Activated CD8-positive, alpha-beta memory T cell treated with anti-CD3 and anti-CD28 coated beads, Interleukin-2, amount 10 ng/mL, durations not matched to agents 7 days and 5 days (primary cell): ENCODE results near the gene NCCRP1. TPM values are rescaled to one million over a fixed set of nuclear protein-coding genes. Genes with fewer than 3 reads are reported as not detected.
A peak's percentile ranks its signal among the peaks of the same experiment; 100 is the strongest.
"Not testable (repeated sequence)": the region's sequence is repeated elsewhere in the genome, so short reads cannot be mapped to it uniquely, and the experiment has no call there.

Experiments used
- ATAC-seq: fragments of 150-1000 bp; cut with Tn5 transposase; one replicate; pipeline ENCODE4 v1.10.0; 2021; ENCODE audit warnings: moderate library complexity
- CTCF ChIA-PET: fragments of 350-600 bp; sonication (Branson Sonifier 250); formaldehyde crosslinking; loops from one replicate; lab custom pipeline; 2021; ENCODE audit warnings: antibody characterized with exemption; lab: Charles Lee
- DNase-seq: peaks from one replicate; pipeline ENCODE4 v3.0.0-alpha.2; 2020
- H3K27ac Mint-ChIP-seq: one replicate; pipeline ENCODE4 v1.8.0; 2021; ENCODE audit warnings: mild to moderate bottlenecking, mixed read lengths
- H3K27me3 Mint-ChIP-seq: one replicate; pipeline ENCODE4 v1.8.0; 2021; ENCODE audit warnings: mixed read lengths
- H3K36me3 Mint-ChIP-seq: one replicate; pipeline ENCODE4 v1.8.0; 2021; ENCODE audit warnings: mild to moderate bottlenecking, mixed read lengths
- H3K4me1 Mint-ChIP-seq: one replicate; pipeline ENCODE4 v1.8.0; 2021; ENCODE audit warnings: mixed read lengths
- H3K4me3 Mint-ChIP-seq: one replicate; pipeline ENCODE4 v1.8.0; 2021; ENCODE audit warnings: mild to moderate bottlenecking, moderate library complexity, mixed read lengths
- H3K9me3 Mint-ChIP-seq: one replicate; pipeline ENCODE4 v1.8.0; 2022; ENCODE audit warnings: low read depth, mixed read lengths
- total RNA-seq, 2 experiments: library from RNA; stranded (reverse); gene quantifications; one replicate each; pipeline ENCODE4 v1.2.3, GENCODE V29; 2021

Gene NCCRP1
- total RNA-seq, 2 experiments from 2014 or later, result not detected

GRCh38 chr19:39212375-39212742 is 15.6 kb downstream of the NCCRP1 start:
- Mint-ChIP-seq H3K36me3 (no peaks in the 10 kb centered on the region), H3K9me3 (no peaks in the 10 kb centered on the region), H3K4me1 (no peaks in the 10 kb centered on the region), H3K27ac (no peak overlapping the region), H3K27me3 (peaks cover 7% of the 10 kb centered on the region), H3K4me3 (no peak overlapping the region)
- CTCF ChIA-PET, result interaction anchor here (0.7 to 4.8 kb wide), 7 partner anchors 19 to 294 kb away, joined by 3 to 40 read pairs (median 3); no protein-coding TSS in a partner anchor
- DNase-seq, result peak; percentile 75
- peak; percentile 92 for ATAC-seq

DNA sequence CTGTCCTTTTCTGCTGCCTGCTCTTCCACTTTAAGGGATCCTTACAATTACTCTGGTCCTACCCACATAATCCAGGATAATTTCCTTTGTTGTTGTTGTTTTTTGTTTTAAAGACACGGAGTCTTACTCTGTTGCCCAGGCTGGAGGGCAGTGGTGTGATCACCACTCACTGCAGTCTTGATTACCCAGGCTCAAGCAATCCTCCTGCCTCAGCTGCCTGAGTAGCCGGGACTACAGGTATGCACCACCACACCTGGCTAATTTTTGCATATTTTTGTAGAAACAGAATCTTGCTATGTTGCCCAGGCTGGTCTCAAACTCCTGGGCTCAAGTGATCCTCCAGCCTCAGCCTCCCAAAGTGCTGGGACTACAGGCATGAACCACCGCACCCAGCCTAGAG is 18.6 kb downstream of the NCCRP1 start:
- ATAC-seq, result not testable (repeated sequence)

DNA sequence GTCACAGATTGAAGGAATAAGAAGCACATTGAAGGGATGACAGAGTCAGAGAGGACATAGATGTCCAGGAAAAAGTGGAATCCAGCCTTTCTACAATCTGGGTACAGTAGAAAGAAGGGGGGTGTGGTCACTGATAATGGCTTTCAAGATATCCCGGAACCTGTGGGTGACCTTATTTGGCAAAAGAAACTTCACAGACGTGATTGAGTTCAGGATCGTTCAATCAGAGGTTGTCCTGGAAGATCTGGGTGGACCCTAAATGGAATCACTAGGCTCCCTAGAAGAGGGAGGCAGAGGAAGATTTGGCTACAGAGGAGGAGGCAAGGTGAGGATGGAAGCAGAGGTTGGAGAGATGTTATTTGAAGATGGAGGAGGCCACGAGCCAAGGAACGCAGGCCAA is 20.3 kb downstream of the NCCRP1 start:
- H3K27me3 Mint-ChIP-seq, result peaks cover 19% of the 10 kb centered on the region
- no peak overlapping the region for H3K4me3 Mint-ChIP-seq

More for the DNA sequence above, 18.6 kb downstream of the NCCRP1 start:
- CTCF ChIA-PET, result interaction anchor here (4.8 kb wide), 1 partner anchor 112 kb away, joined by 40 read pairs; no protein-coding TSS in a partner anchor
- not testable (repeated sequence) for DNase-seq, H3K36me3 Mint-ChIP-seq, H3K27ac Mint-ChIP-seq, H3K9me3 Mint-ChIP-seq, H3K4me1 Mint-ChIP-seq, H3K4me3 Mint-ChIP-seq
- peaks cover 15% of the 10 kb centered on the region for H3K27me3 Mint-ChIP-seq

DNA sequence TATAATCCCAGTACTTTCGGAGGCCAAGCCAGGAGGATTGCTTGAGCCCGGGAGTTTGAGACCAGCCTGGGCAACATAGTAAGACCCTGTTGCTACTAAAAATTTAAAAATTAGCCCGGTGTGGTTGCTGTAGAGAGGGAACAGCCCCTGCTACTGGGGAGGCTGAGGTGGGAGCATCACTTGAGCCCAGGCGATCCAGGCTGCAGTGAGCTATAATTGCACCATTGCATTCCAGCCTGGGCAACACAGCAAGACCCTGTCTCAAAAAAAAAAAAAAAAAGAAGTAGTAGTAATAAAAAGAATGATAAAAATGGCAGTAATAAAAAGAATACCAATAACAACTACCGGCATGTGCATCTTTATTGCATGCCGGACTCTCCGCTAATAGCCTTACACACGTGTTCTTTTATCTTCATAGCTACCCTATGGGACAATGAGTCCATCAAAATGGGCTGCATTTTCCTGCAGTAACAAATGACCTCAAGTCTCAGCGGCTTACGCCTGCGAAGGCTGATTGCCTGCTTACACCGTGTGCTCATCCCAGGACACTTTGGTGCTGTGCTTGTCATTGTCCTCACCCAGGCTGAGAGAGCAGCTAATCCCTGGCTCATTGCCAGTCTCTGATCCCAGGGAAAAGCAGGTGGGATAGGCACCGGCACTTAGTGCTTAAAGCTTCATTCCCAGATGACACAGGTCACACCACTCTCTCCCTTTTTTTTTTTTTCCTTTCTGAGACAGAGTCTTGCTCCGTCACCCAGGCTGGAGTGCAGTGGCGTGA is 21.7 kb downstream of the NCCRP1 start:
- H3K4me3 Mint-ChIP-seq, result no peak overlapping the region
- no peak overlapping the region for H3K27ac Mint-ChIP-seq
- CTCF ChIA-PET, result interaction anchor here (1.1 to 1.9 kb wide), 3 partner anchors 105 to 116 kb away, joined by 3 to 7 read pairs (median 4); no protein-coding TSS in a partner anchor
- peaks cover 2% of the 10 kb centered on the region for H3K4me1 Mint-ChIP-seq
- H3K9me3 Mint-ChIP-seq, result no peaks in the 10 kb centered on the region
- ATAC-seq (no peak), DNase-seq (no peak)
- H3K27me3 Mint-ChIP-seq, result peaks cover 21% of the 10 kb centered on the region
- no peaks in the 10 kb centered on the region for H3K36me3 Mint-ChIP-seq

More for the DNA sequence above, 20.3 kb downstream of the NCCRP1 start:
- no peaks in the 10 kb centered on the region for H3K36me3 Mint-ChIP-seq
- no peaks in the 10 kb centered on the region for H3K9me3 Mint-ChIP-seq
- no peak for DNase-seq
- no peak for ATAC-seq
- H3K27ac Mint-ChIP-seq, result no peak overlapping the region
- H3K4me1 Mint-ChIP-seq, result peaks cover 2% of the 10 kb centered on the region
- CTCF ChIA-PET, result interaction anchor here (0.6 to 1.9 kb wide), 4 partner anchors 11 to 130 kb away, joined by 3 to 7 read pairs (median 4); no protein-coding TSS in a partner anchor

- not testable (repeated sequence) for H3K36me3 Mint-ChIP-seq, H3K4me1 Mint-ChIP-seq, H3K9me3 Mint-ChIP-seq, DNase-seq, H3K4me3 Mint-ChIP-seq, ATAC-seq, H3K27ac Mint-ChIP-seq
- peaks cover 23% of the 10 kb centered on the region for H3K27me3 Mint-ChIP-seq
- CTCF ChIA-PET, result interaction anchor here (1.1 to 1.9 kb wide), 3 partner anchors 104 to 115 kb away, joined by 3 to 7 read pairs (median 4); no protein-coding TSS in a partner anchor
Measured at GRCh38 chr19:39219108-39219507, 22.3 kb downstream of the NCCRP1 start.

GRCh38 chr19:39223703-39224279 is 27.0 kb downstream of the NCCRP1 start:
- CTCF ChIA-PET, result interaction anchor here (0.7 to 0.9 kb wide), 2 partner anchors 38 to 731 kb away, joined by 3 to 4 read pairs; no protein-coding TSS in a partner anchor

DNA sequence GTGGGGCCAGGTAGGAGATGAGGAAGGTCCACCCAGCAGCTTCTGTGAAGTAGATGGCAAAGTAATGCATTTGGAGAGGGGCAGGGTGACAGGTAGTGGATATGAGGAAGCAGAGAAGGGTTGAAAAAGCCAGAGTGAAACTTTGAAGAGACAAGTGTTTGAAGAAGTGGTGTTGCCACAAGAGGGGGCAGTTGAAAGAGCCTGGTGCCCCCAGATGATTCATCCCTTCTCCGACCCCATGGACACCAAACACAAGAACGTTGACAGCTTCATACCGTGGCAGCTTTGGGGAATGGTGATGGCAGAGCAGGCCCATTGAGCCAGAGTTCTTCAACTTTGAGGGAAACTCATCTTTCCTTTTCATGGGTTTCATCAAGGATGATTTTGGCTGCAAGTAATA is 28.1 kb downstream of the NCCRP1 start:
- H3K4me1 Mint-ChIP-seq, result no peaks in the 10 kb centered on the region
- H3K9me3 Mint-ChIP-seq, result no peaks in the 10 kb centered on the region
- no peaks in the 10 kb centered on the region for H3K36me3 Mint-ChIP-seq
- H3K4me3 Mint-ChIP-seq, result no peak overlapping the region
- DNase-seq, result no peak
- CTCF ChIA-PET, result interaction anchor here (1.2 kb wide), 1 partner anchor 103 kb away, joined by 3 read pairs; no protein-coding TSS in a partner anchor
- no peak for ATAC-seq
- peaks cover 31% of the 10 kb centered on the region for H3K27me3 Mint-ChIP-seq
- no peak overlapping the region for H3K27ac Mint-ChIP-seq

More at GRCh38 chr19:39223703-39224279, 27.0 kb downstream of the NCCRP1 start:
- Mint-ChIP-seq H3K27ac (no peak overlapping the region), H3K27me3 (peaks cover 35% of the 10 kb centered on the region), H3K4me1 (no peaks in the 10 kb centered on the region), H3K4me3 (no peak overlapping the region), H3K9me3 (no peaks in the 10 kb centered on the region), H3K36me3 (no peaks in the 10 kb centered on the region)
- DNase-seq (peak; percentile 58), ATAC-seq (peak; percentile 36)

- Mint-ChIP-seq H3K36me3 (no peaks in the 10 kb centered on the region), H3K27ac (no peak overlapping the region), H3K4me3 (no peak overlapping the region), H3K27me3 (peaks cover 14% of the 10 kb centered on the region), H3K4me1 (no peaks in the 10 kb centered on the region), H3K9me3 (no peaks in the 10 kb centered on the region)
- ATAC-seq (no peak), DNase-seq (no peak)
- CTCF ChIA-PET, result interaction anchor here (2.0 kb wide), 1 partner anchor 98 kb away, joined by 5 read pairs; no protein-coding TSS in a partner anchor
Measured at GRCh38 chr19:39230096-39230764, 33.5 kb downstream of the NCCRP1 start.

DNA sequence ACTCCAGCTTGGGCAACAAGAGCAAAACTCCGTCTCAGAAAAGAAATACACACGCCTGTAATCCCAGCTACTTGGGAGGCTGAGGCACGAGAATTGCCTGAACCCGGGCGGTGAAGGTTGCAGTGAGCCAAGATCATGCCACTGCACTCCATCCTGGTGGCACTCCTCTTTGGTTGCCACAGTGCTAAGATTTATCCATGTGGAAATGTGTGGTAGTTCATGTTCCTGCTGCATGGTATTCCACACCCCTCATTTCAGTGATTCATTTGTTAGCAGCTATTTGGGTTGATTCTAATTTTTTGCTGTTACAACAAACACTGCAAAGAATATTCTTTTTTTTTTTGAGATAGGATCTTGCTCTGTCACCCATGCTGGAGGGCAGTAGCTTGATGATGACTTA is 35.9 kb downstream of the NCCRP1 start:
- Mint-ChIP-seq H3K4me1 (peaks cover 18% of the 10 kb centered on the region), H3K9me3 (no peaks in the 10 kb centered on the region), H3K4me3 (no peak overlapping the region), H3K27ac (no peak overlapping the region), H3K36me3 (no peaks in the 10 kb centered on the region), H3K27me3 (peaks cover 4% of the 10 kb centered on the region)
- CTCF ChIA-PET, result interaction anchor here (1.1 kb wide), 1 partner anchor 111 kb away, joined by 3 read pairs; no protein-coding TSS in a partner anchor
- ATAC-seq, result no peak
- DNase-seq, result no peak

GRCh38 chr19:39236527-39236926 is 39.8 kb downstream of the NCCRP1 start:
- DNase-seq (peak; percentile 76), ATAC-seq (peak; percentile 95)
- CTCF ChIA-PET, result interaction anchor here (0.8 to 1.2 kb wide), 2 partner anchors 91 to 97 kb away, joined by 3 to 8 read pairs; no protein-coding TSS in a partner anchor
- H3K4me1 Mint-ChIP-seq, result peaks cover 26% of the 10 kb centered on the region
- H3K4me3 Mint-ChIP-seq, result no peak overlapping the region
- H3K36me3 Mint-ChIP-seq, result no peaks in the 10 kb centered on the region
- H3K9me3 Mint-ChIP-seq, result no peaks in the 10 kb centered on the region
- peaks cover 7% of the 10 kb centered on the region for H3K27me3 Mint-ChIP-seq
- H3K27ac Mint-ChIP-seq, result peak overlapping the region; percentile 46

GRCh38 chr19:39237200-39238184 is 40.7 kb downstream of the NCCRP1 start:
- H3K36me3 Mint-ChIP-seq, result no peaks in the 10 kb centered on the region
- no peak overlapping the region for H3K27ac Mint-ChIP-seq
- H3K27me3 Mint-ChIP-seq, result peaks cover 7% of the 10 kb centered on the region
- H3K9me3 Mint-ChIP-seq, result no peaks in the 10 kb centered on the region
- H3K4me3 Mint-ChIP-seq, result peak overlapping the region; percentile 36
- peaks cover 26% of the 10 kb centered on the region for H3K4me1 Mint-ChIP-seq
- peak; percentile 68 for ATAC-seq
- peak; percentile 68 for DNase-seq
- CTCF ChIA-PET, result interaction anchor here (0.6 to 1.4 kb wide), 3 partner anchors 90 to 835 kb away, joined by 3 to 8 read pairs (median 4); partner anchors contain the start of gene FAM98C

GRCh38 chr19:39238209-39238608 is 41.4 kb downstream of the NCCRP1 start:
- no peak for ATAC-seq
- Mint-ChIP-seq H3K4me1 (peaks cover 26% of the 10 kb centered on the region), H3K9me3 (no peaks in the 10 kb centered on the region), H3K27me3 (peaks cover 7% of the 10 kb centered on the region), H3K27ac (no peak overlapping the region), H3K36me3 (no peaks in the 10 kb centered on the region), H3K4me3 (no peak overlapping the region)
- CTCF ChIA-PET, result interaction anchor here (0.6 to 1.4 kb wide), 2 partner anchors 89 to 835 kb away, joined by 3 to 4 read pairs; partner anchors contain the start of gene FAM98C
- DNase-seq, result no peak
